GM20000 (cell line): Measurements from ENCODE around the gene CRIM1.

ENCODE experiments used
- DNase-seq: peaks from one replicate; pipeline ENCODE4 v3.0.0; 2012; ENCODE audit warnings: low spot score
- TF ChIP-seq, protein P1 (sequence below): IDR thresholded peaks from 2 replicates; pipeline ENCODE4 v1.5.1; 2012; ENCODE audit warnings: mild to moderate bottlenecking, control low read depth; ENCODE audit errors: extremely low read depth, missing control alignments

The CRIM1 gene

GRCh38 chr2:36367895-36368353 lies 12.3 kb downstream of the CRIM1 start:
- TF ChIP-seq, protein P1, sequence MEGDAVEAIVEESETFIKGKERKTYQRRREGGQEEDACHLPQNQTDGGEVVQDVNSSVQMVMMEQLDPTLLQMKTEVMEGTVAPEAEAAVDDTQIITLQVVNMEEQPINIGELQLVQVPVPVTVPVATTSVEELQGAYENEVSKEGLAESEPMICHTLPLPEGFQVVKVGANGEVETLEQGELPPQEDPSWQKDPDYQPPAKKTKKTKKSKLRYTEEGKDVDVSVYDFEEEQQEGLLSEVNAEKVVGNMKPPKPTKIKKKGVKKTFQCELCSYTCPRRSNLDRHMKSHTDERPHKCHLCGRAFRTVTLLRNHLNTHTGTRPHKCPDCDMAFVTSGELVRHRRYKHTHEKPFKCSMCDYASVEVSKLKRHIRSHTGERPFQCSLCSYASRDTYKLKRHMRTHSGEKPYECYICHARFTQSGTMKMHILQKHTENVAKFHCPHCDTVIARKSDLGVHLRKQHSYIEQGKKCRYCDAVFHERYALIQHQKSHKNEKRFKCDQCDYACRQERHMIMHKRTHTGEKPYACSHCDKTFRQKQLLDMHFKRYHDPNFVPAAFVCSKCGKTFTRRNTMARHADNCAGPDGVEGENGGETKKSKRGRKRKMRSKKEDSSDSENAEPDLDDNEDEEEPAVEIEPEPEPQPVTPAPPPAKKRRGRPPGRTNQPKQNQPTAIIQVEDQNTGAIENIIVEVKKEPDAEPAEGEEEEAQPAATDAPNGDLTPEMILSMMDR: no peak
- DNase-seq: no peak

DNA sequence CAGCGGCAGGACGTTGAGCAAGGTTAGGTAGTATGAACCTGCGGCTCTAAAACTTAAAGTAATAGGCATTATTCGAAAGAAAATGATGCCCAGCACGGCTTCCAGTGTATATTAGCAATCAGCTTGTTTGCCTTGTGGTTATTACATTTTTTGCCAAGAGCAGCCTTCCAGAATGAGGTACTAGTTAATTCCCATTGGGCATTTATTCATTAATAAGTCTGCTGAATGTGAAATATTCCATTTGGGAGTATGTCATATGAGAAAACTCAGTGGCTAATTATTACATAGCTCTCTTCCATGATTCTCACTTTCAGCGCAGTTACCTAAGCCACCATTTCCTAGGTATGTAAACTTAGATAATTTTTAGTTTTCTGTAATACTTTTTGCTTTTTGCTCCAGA lies 12.9 kb downstream of the CRIM1 start:
- no peak for DNase-seq
- TF ChIP-seq, protein P1: no peak

- no peak for DNase-seq
- TF ChIP-seq, protein P1: no peak
Observed at GRCh38 chr2:36369163-36369562, 13.6 kb downstream of the CRIM1 start.

DNA sequence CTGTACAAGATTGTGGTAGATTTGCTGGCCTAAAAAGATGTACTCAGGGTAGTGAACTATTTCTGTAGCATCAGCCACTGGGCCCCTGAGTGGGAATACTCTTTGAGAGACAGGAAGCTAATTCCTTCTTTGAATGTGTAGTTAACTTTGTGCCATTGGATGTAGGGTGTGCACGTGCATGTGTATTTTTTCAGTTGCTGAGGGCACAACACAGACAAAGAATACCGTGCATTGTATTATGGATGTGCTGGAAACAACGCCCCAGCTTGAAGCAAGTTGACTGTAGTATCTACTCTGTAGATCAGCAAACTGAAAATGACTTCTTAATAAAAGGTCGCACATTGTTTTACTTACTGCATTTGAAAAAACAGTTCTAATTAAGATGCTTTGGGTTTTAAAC lies 14.1 kb downstream of the CRIM1 start:
- TF ChIP-seq, protein P1: no peak
- DNase-seq: no peak

GRCh38 chr2:36370281-36370680 lies 14.7 kb downstream of the CRIM1 start:
- DNase-seq: no peak
- TF ChIP-seq, protein P1: no peak

DNA sequence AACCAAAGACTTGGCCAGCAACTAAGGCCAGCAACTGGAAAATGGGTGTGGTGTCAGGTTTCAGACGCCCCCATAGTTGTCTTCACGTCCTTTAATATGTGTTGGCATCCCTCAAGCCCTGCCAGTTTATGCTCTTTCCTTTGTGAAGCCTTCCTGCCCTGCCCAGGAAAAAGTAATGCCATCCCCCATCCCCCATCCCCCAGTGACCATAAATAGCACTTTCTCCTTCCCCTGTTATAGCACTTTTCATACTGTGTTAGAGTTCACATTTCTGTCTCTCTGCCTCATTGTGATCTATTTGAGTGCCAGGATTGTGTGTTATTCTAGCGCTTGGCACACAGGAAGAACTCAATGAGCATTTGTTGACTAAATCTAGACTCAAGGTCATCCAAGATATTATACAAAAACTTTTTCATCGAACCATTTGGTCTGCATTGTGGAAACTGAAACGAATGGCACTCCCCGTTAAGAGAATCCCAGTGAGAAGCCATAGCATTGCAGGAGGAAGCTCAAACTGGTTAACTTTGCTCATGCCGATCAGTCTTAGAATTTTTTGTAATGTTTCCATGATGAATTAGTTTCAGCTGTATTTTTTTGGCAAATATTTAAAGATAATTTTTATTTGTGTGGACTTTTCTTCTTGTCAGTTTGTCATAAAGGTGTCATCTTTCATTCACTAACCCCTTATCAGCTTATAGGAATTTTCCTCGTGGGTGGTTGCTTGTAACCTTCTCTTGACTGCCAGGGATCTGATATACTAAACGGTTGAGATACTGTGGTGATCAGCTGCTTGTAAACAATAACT lies 15.7 kb downstream of the CRIM1 start:
- TF ChIP-seq, protein P1: no peak
- DNase-seq: no peak

- no peak for DNase-seq
- TF ChIP-seq, protein P1: no peak
Observed at GRCh38 chr2:36371928-36372391, 16.4 kb downstream of the CRIM1 start.
